ENCODE measurements around the gene AIFM3.

The AIFM3 gene

DNA sequence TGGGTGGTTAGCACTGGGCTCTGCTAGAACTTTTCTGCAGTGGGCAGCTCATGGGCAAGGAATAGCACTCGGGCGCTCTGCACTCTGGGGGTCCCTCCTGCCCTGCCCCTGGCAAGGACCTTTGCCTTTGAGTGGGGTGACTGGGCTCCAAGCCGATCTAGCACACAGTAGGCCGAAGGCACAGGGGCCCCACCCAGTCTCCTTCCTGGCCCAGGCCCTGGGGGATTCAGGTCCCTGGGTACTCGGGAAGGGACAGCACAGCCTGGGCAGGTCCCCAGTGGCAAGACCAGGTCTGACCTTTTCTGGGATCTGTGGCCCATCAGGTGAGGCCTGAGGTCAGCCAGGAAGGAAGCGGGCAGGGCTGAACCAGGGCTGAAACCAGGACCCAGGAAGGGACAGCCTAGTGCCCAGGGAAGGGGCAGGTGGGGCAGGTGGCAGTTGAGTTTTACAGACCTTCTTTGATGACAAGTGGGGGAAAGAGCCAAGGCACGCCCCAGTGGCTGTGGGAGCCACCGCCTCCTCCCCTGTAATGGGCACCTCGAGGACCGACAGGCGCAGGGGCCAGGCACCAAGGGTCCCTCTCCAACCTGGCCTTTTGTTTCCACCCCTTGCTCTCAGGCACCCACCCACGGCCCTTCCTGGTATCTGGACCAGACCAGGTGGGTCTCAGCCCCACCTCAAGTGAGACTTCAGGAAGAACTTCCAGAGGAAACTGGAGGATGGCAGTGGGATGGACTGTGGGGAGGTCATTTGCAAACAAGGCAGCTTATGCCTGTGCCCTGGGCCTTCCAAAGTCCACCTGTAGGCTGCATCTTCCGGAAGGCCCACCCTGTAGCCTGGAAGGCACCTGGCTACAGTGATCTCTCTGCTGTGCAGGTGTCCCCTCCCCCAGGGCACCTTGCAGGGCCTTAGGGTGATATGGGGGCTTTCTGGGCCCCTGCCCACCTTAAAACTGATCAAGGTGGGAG lies 883 bp upstream of the AIFM3 start:
- H3K27me3 ChIP-seq (replicated peaks; ENCODE audit: insufficient read depth, low read length): peaks cover 7% of the 10 kb centered on the region; the same call in 1 of the 2 replicates
- H3F3A ChIP-seq (ENCODE audit: insufficient read depth, low read length): no peaks in the 10 kb centered on the region
- no peak overlapping the region for H3K4me2 ChIP-seq (ENCODE audit: low read depth, low read length)
- H3K9me2 ChIP-seq (replicated peaks; ENCODE audit: insufficient read depth, low read length): no peaks in the 10 kb centered on the region
- no peak for DNase-seq
- no peak overlapping the region for H2AFZ ChIP-seq (ENCODE audit: low read length)
- H3K4me3 ChIP-seq (ENCODE audit: low read length): no peak overlapping the region
- H3K36me3 ChIP-seq (replicated peaks; ENCODE audit: insufficient read depth, low read length): no peaks in the 10 kb centered on the region
- H3K4me1 ChIP-seq (ENCODE audit: low read length): peaks cover 10% of the 10 kb centered on the region
- H3K9ac ChIP-seq (ENCODE audit: low read length): no peak overlapping the region
- TF ChIP-seq EZH2phosphoT487 (IDR thresholded peaks at IDR 0.05; ENCODE audit: low read length) (no peak), CTCF (IDR thresholded peaks at IDR 0.05; ENCODE audit: low read length) (no peak), EZH2 (optimal IDR thresholded peaks at IDR 0.05; ENCODE audit: low read depth, low read length) (no peak)
- H3K9me3 ChIP-seq (replicated peaks; ENCODE audit: insufficient read depth, low read length): no peaks in the 10 kb centered on the region
- H3K79me2 ChIP-seq (ENCODE audit: low read length): no peaks in the 10 kb centered on the region
- no peaks in the 10 kb centered on the region for H4K20me1 ChIP-seq (ENCODE audit: insufficient read depth, low read length)
- no peak overlapping the region for H3K27ac ChIP-seq (ENCODE audit: low read length)

DNA sequence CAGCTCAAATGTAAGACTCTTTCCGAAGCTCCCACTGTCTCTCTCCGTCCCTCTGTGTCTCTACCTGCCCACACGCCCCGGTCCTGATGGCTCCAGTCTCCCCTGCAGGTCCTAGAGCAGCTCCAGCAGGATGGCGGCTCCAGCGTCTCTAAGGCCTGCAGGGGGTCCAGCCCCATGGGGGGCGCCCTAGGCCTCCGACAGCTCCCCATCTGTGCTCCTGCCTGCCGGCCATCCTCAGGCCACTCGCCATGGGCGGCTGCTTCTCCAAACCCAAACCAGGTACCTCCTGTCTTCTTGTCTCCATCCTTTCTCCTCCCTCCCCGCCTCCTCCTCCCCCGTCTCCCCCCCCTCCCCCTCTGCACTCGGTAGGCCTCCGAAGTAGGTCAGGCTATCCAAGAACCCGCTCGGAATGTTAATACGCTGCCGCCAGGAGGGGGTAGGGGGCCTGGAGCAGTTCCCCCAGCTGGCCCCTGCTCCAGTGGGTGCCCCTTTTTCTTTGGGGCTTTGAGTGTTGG lies 699 bp downstream of the AIFM3 start:
- Histone ChIP-seq H2AFZ (ENCODE audit: low read length) (no peak overlapping the region), H3K27me3 (replicated peaks; ENCODE audit: insufficient read depth, low read length) (peaks cover 12% of the 10 kb centered on the region; the same call in 1 of the 2 replicates)
- no peak for TF ChIP-seq CTCF (IDR thresholded peaks at IDR 0.05; ENCODE audit: low read length)

DNA sequence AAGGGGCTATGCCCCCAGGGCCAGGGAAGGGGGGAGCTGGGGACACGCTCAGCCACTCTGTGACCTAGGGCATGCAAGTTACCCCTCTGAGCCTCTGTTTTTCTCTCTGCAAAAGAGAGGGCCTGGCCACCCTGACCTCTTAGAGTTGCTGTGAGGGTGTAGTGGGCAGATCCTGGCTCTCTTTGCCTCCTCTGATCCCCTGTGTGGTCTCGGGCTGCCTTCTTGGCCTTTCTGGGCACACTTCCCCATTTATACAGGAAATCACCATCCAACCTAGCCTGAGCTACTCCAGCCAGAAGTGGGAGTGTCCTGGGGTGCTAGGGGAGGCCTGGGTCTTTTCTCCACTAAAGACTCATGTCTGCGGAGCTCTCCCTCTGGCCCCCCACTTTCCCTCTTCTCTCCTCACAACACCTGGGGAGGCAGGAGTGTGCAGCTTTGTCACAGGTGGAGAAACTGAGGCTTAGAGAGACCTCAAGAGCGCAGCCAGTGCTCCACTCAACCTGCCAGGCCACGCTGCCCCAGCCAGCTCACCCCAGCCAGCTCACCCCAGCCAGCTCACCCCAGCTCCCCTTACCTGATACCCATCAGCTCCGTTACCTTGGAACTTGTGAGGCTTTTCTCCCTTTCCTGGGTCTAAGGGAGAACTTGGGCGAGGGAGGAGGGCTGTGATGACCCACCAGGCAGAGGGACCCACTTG lies 1.4 kb downstream of the AIFM3 start:
- Histone ChIP-seq H3K27me3 (replicated peaks; ENCODE audit: insufficient read depth, low read length) (peaks cover 18% of the 10 kb centered on the region), H3K36me3 (replicated peaks; ENCODE audit: insufficient read depth, low read length) (no peaks in the 10 kb centered on the region), H4K20me1 (ENCODE audit: insufficient read depth, low read length) (no peaks in the 10 kb centered on the region)

More for the DNA sequence above, 699 bp downstream of the AIFM3 start:
- Histone ChIP-seq H3F3A (ENCODE audit: insufficient read depth, low read length) (no peaks in the 10 kb centered on the region), H3K9me3 (replicated peaks; ENCODE audit: insufficient read depth, low read length) (no peaks in the 10 kb centered on the region), H4K20me1 (ENCODE audit: insufficient read depth, low read length) (no peaks in the 10 kb centered on the region), H3K27ac (ENCODE audit: low read length) (no peak overlapping the region), H3K9me2 (replicated peaks; ENCODE audit: insufficient read depth, low read length) (no peaks in the 10 kb centered on the region), H3K36me3 (replicated peaks; ENCODE audit: insufficient read depth, low read length) (no peaks in the 10 kb centered on the region), H3K4me3 (ENCODE audit: low read length) (no peak overlapping the region), H3K79me2 (ENCODE audit: low read length) (no peaks in the 10 kb centered on the region), H3K9ac (ENCODE audit: low read length) (no peak overlapping the region), H3K4me2 (ENCODE audit: low read depth, low read length) (no peak overlapping the region), H3K4me1 (ENCODE audit: low read length) (peaks cover 10% of the 10 kb centered on the region)
- no peak for DNase-seq

More for the DNA sequence above, 1.4 kb downstream of the AIFM3 start:
- Histone ChIP-seq H3K4me1 (ENCODE audit: low read length) (peaks cover 10% of the 10 kb centered on the region), H3F3A (ENCODE audit: insufficient read depth, low read length) (no peaks in the 10 kb centered on the region), H3K79me2 (ENCODE audit: low read length) (no peaks in the 10 kb centered on the region), H3K4me3 (ENCODE audit: low read length) (no peak overlapping the region), H3K9me3 (replicated peaks; ENCODE audit: insufficient read depth, low read length) (no peaks in the 10 kb centered on the region), H3K9ac (ENCODE audit: low read length) (no peak overlapping the region), H2AFZ (ENCODE audit: low read length) (no peak overlapping the region), H3K9me2 (replicated peaks; ENCODE audit: insufficient read depth, low read length) (no peaks in the 10 kb centered on the region), H3K27ac (ENCODE audit: low read length) (no peak overlapping the region), H3K4me2 (ENCODE audit: low read depth, low read length) (no peak overlapping the region)
- TF ChIP-seq CTCF (IDR thresholded peaks at IDR 0.05; ENCODE audit: low read length): no peak
- TF ChIP-seq EZH2phosphoT487 (IDR thresholded peaks at IDR 0.05; ENCODE audit: low read length): no peak
- no peak for TF ChIP-seq EZH2 (optimal IDR thresholded peaks at IDR 0.05; ENCODE audit: low read depth, low read length)
- DNase-seq: no peak

All from MM.1S (cell line).